Thyroid gland (tissue), 4 donors: ENCODE measurements around the gene CAPS2. TPM values are rescaled to one million over a fixed set of nuclear protein-coding genes. Genes with fewer than 3 reads are reported as not detected.

Experiments
- DNase-seq, 2 donors: peaks; one replicate each; pipeline ENCODE4 v3.0.0-alpha.2; 2019
- H3K27ac ChIP-seq, 3 donors: fragments of 200-600 bp; sonication (generic); 1 replicate in 2 of 3; 2 replicates in 1 of 3; pipeline ENCODE4 v1.5.1; 2016 to 2019; ENCODE audit warnings: mild to moderate bottlenecking in 1 of 3, moderate library complexity in 1 of 3
- H3K27me3 ChIP-seq: fragments of 200-600 bp; sonication (generic); one replicate; pipeline ENCODE4 v1.5.1; 2019
- H3K36me3 ChIP-seq, 2 donors: fragments of 200-600 bp; sonication (generic); one replicate each; pipeline ENCODE4 v1.5.1; 2016 to 2019
- H3K4me1 ChIP-seq, 2 donors: fragments of 200-600 bp; sonication (generic); one replicate each; pipeline ENCODE4 v1.5.1; 2017 to 2019
- H3K4me3 ChIP-seq, 3 donors: fragments of 200-600 bp; sonication (generic); replicated peaks in 1 of 3; 1 replicate in 2 of 3; 2 replicates in 1 of 3; pipeline ENCODE4 v1.5.1; 2016; ENCODE audit warnings: mild to moderate bottlenecking in 1 of 3
- H3K9me3 ChIP-seq: fragments of 200-600 bp; sonication (generic); one replicate; pipeline ENCODE4 v1.5.1; 2017
- POLR2A ChIP-seq, 2 donors: fragments of 450-650 bp; IDR thresholded peaks; one replicate each; pipeline ENCODE4 v1.6.1; 2017; ENCODE audit warnings: antibody characterized with exemption in 2 of 2, mild to moderate bottlenecking in 2 of 2, moderate library complexity in 1 of 2
- WGBS, 2 donors: methylation state at CpG; one replicate each; pipeline ENCODE4 v1.1.5; 2017; 5-methylcytosine and 5-hydroxymethylcytosine counted together
- intact Hi-C: fragments of 100-400 bp; cut with DNase I; formaldehyde crosslinking; loops from one replicate; pipeline ENCODE4 v1.15.1; 2023
- total RNA-seq, 4 donors: library from RNA; depleted of rRNA; stranded (reverse); fragments of >200 nt; gene quantifications; one replicate each; pipeline ENCODE4 v1.2.3, GENCODE V29; 2016
- TF ChIP-seq, protein P1 (sequence below), 6 experiments: fragments of 200-600 bp in 3 of 6; fragments of 450-650 bp in 3 of 6; sonication (generic) in 3 of 6; IDR thresholded peaks; one replicate each; pipeline ENCODE4 v1.5.1; 2016 to 2019; ENCODE audit warnings: antibody characterized with exemption in 6 of 6, mild to moderate bottlenecking in 2 of 6, inconsistent platforms in 1 of 6, moderate library complexity in 1 of 6

Gene CAPS2
- total RNA-seq, 4 donors from 2014 or later, result 19.2 to 38.9 (median 25.6) TPM

DNA sequence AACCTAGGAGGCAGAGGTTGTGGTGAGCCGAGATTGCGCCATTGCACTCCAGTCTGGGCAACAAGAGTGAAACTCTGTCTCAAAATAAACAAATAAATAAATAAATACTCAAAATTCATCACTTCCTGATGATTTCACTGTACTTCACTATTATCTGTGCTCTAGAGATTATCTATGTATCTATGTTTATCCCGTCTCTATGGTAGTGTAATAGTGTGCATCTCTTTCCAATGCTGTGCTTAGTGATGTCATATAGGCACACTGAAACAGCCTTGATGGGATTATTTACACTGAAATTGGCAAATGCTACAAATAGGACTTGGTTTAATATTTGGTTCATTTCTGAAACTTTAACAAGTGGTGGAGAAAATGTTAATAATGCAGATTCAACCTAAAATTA is 6.5 kb downstream of the CAPS2 start:
- no peak overlapping the region for H3K27ac ChIP-seq
- no peak for DNase-seq
- H3K9me3 ChIP-seq, result no peaks in the 10 kb centered on the region
- no peaks in the 10 kb centered on the region for H3K4me1 ChIP-seq
- no peaks in the 10 kb centered on the region for H3K27me3 ChIP-seq
- no peak for TF ChIP-seq POLR2A (IDR thresholded peaks at IDR 0.05)
- TF ChIP-seq, protein P1, sequence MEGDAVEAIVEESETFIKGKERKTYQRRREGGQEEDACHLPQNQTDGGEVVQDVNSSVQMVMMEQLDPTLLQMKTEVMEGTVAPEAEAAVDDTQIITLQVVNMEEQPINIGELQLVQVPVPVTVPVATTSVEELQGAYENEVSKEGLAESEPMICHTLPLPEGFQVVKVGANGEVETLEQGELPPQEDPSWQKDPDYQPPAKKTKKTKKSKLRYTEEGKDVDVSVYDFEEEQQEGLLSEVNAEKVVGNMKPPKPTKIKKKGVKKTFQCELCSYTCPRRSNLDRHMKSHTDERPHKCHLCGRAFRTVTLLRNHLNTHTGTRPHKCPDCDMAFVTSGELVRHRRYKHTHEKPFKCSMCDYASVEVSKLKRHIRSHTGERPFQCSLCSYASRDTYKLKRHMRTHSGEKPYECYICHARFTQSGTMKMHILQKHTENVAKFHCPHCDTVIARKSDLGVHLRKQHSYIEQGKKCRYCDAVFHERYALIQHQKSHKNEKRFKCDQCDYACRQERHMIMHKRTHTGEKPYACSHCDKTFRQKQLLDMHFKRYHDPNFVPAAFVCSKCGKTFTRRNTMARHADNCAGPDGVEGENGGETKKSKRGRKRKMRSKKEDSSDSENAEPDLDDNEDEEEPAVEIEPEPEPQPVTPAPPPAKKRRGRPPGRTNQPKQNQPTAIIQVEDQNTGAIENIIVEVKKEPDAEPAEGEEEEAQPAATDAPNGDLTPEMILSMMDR (IDR thresholded peaks at IDR 0.05), result no peak
- 59 to 68% methylated on average over 3 of the region's 3 CpGs for WGBS, 2 donors
- no peak overlapping the region for H3K4me3 ChIP-seq
- no peaks in the 10 kb centered on the region for H3K36me3 ChIP-seq
- intact Hi-C loops, result no loop called here

DNA sequence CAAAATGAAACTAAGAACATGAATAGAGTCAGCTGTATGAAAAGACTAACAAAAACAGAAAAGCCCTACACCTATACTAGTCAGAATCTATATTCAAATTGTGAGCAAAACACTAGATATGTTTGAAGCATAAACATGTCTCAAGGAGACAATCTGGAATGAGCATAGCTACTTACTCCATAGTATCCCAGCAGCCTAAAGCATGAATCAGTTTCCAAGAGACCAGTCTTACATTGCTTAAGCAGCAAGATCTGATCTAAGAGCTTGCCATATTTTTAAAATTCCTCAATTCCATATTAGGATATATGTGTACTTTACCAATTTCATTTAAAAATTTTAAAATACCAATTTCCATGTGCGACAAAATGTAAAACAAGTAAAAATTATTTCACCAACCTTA is 7.7 kb downstream of the CAPS2 start:
- no peak for DNase-seq
- no peaks in the 10 kb centered on the region for H3K36me3 ChIP-seq
- H3K4me1 ChIP-seq, result no peaks in the 10 kb centered on the region
- intact Hi-C loops, result no loop called here
- WGBS, 2 donors, result 0 to 1% methylated on average over 1 of the region's 1 CpG
- no peak for TF ChIP-seq POLR2A (IDR thresholded peaks at IDR 0.05)
- TF ChIP-seq, protein P1 (IDR thresholded peaks at IDR 0.05), result no peak
- no peaks in the 10 kb centered on the region for H3K27me3 ChIP-seq
- H3K27ac ChIP-seq, result no peak overlapping the region
- H3K9me3 ChIP-seq, result no peaks in the 10 kb centered on the region
- H3K4me3 ChIP-seq, result no peak overlapping the region

DNA sequence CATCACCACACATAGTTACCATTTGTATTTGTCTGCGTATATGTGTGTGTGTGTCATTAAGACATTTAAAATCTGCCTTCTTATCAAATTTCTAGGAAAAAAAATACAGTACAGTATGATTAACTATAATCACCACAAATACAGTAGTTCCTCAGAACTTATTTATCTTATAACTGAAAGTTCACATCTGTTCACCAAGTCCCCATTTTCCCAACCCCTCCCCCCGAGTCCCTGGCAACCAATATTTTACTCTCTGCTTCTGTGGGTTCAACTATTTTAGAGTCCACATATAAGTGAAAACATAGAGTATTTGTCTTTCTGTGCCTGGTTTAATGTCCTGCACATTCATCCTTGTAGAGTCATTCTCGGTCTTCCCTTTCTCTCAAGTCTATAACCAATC is 12.3 kb downstream of the CAPS2 start:
- intact Hi-C loops, result no loop called here
- Histone ChIP-seq H3K9me3 (no peaks in the 10 kb centered on the region), H3K36me3 (no peaks in the 10 kb centered on the region), H3K4me1 (no peaks in the 10 kb centered on the region), H3K27me3 (no peaks in the 10 kb centered on the region), H3K27ac (no peak overlapping the region), H3K4me3 (no peak overlapping the region)
- TF ChIP-seq, protein P1 (IDR thresholded peaks at IDR 0.05), result no peak
- no peak for TF ChIP-seq POLR2A (IDR thresholded peaks at IDR 0.05)
- no peak for DNase-seq
- WGBS, 2 donors, result 93 to 97% methylated on average over 3 of the region's 3 CpGs

DNA sequence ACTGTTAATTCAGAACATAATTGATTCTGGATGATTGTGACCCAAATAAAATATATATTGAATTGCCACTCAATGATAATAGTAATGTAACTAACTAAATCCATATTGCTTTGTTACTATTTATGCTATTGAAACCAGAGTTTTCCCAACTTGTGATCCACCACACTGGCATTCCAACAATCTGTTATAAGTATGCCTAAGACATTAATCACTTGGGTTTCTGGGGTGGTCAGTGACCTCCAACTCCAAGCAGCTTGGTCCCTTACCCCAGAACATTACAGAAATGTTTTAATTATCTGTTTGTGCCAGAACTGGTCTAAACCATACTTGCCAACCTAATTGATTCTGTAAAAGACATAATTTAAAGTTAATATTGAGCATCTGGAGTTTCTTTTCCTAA is 14.6 kb downstream of the CAPS2 start:
- no peaks in the 10 kb centered on the region for H3K4me1 ChIP-seq
- no peaks in the 10 kb centered on the region for H3K9me3 ChIP-seq
- DNase-seq, result no peak
- TF ChIP-seq POLR2A (IDR thresholded peaks at IDR 0.05), result no peak
- TF ChIP-seq, protein P1 (IDR thresholded peaks at IDR 0.05), result no peak
- H3K27me3 ChIP-seq, result no peaks in the 10 kb centered on the region
- H3K36me3 ChIP-seq, result no peaks in the 10 kb centered on the region
- H3K27ac ChIP-seq, result no peak overlapping the region
- intact Hi-C loops, result no loop called here
- no peak overlapping the region for H3K4me3 ChIP-seq

DNA sequence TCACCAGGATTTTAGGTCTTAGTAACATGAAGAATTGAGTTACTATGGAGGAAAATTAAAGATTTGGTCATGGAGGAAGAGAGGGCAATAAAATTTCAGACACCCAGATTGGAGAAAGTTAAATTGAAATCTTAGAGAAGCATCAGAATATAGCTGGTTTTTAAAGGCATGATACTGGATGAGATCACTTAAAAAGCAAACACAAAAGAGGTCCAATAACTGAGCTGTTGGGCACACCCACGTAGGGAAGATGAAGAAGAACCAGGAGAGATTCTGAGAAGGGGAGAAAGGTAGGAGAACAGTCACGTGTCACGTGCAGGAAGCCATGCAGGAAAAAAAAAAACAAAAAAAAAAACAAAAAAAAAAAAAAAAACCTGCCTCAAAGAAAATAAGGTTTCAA is 18.8 kb downstream of the CAPS2 start:
- H3K9me3 ChIP-seq, result no peaks in the 10 kb centered on the region
- H3K27me3 ChIP-seq, result no peaks in the 10 kb centered on the region
- H3K36me3 ChIP-seq, result no peaks in the 10 kb centered on the region
- H3K4me3 ChIP-seq, result no peak overlapping the region
- H3K27ac ChIP-seq, result no peak overlapping the region
- WGBS, 2 donors, result 86 to 88% methylated on average over 3 of the region's 3 CpGs
- TF ChIP-seq POLR2A (IDR thresholded peaks at IDR 0.05), result no peak
- TF ChIP-seq, protein P1 (IDR thresholded peaks at IDR 0.05), result no peak
- no peaks in the 10 kb centered on the region for H3K4me1 ChIP-seq
- no peak for DNase-seq
- intact Hi-C loops, result no loop called here
